DOHH2 (cell line): Measurements from ENCODE around the gene IGSF9B.

ENCODE experiments used
- H3F3A ChIP-seq: fragments of 200-600 bp; sonication (generic), shearing (Covaris generic); 2 replicates; pipeline ENCODE4 v1.6.0; 2016; ENCODE audit warnings: antibody characterized with exemption, mild to moderate bottlenecking; ENCODE audit not compliant: control insufficient read depth, insufficient read depth
- H3K27ac ChIP-seq: fragments of 200-600 bp; sonication (generic); 2 replicates; pipeline ENCODE4 v1.5.1; 2014; ENCODE audit warnings: low read depth, mild to moderate bottlenecking, low read length, moderate library complexity
- H3K27me3 ChIP-seq: fragments of 200-600 bp; sonication (generic); 2 replicates; pipeline ENCODE4 v1.6.1; 2014; ENCODE audit warnings: mild to moderate bottlenecking, low read length, mixed read lengths; ENCODE audit not compliant: control insufficient read depth
- H3K36me3 ChIP-seq: fragments of 200-600 bp; sonication (generic); 2 replicates; pipeline ENCODE4 v1.6.1; 2014; ENCODE audit warnings: mild to moderate bottlenecking, low read length, moderate library complexity, mixed read lengths; ENCODE audit not compliant: control insufficient read depth
- H3K4me1 ChIP-seq: fragments of 200-600 bp; sonication (generic); 2 replicates; pipeline ENCODE4 v1.6.1; 2014; ENCODE audit warnings: mild to moderate bottlenecking, low read length, mixed read lengths; ENCODE audit not compliant: control insufficient read depth
- H3K4me2 ChIP-seq: fragments of 200-600 bp; sonication (generic); 2 replicates; pipeline ENCODE4 v1.6.0; 2014; ENCODE audit warnings: mild to moderate bottlenecking, low read length, moderate library complexity
- H3K4me3 ChIP-seq: fragments of 200-600 bp; sonication (generic); 2 replicates; pipeline ENCODE4 v1.5.1; 2014; ENCODE audit warnings: mild to moderate bottlenecking, low read length, mixed read lengths
- H3K79me2 ChIP-seq: fragments of 200-600 bp; sonication (generic); 2 replicates; pipeline ENCODE4 v1.6.1; 2014; ENCODE audit warnings: mild to moderate bottlenecking, low read length, mixed read lengths; ENCODE audit not compliant: control insufficient read depth
- H3K9me2 ChIP-seq: fragments of 200-600 bp; sonication (generic); replicated peaks from 2 replicates; pipeline ENCODE4 v1.6.1; 2014; ENCODE audit warnings: mild to moderate bottlenecking, low read length, mixed read lengths; ENCODE audit not compliant: control insufficient read depth
- H3K9me3 ChIP-seq: fragments of 200-600 bp; sonication (generic); 2 replicates; pipeline ENCODE4 v1.6.1; 2014; ENCODE audit warnings: antibody characterized with exemption, low read length, mixed read lengths; ENCODE audit not compliant: control insufficient read depth, insufficient read depth
- H4K20me1 ChIP-seq: fragments of 200-600 bp; sonication (generic); 2 replicates; pipeline ENCODE4 v1.6.0; 2014; ENCODE audit warnings: low read depth, mild to moderate bottlenecking, antibody characterized with exemption, low read length, moderate library complexity; ENCODE audit not compliant: control insufficient read depth, insufficient read depth
- CTCF ChIP-seq: fragments of 200-600 bp; sonication (generic); IDR thresholded peaks from one replicate; pipeline ENCODE4 v1.5.1; 2014; ENCODE audit warnings: antibody characterized with exemption, mild to moderate bottlenecking, low read depth, low read length; ENCODE audit not compliant: poor library complexity, severe bottlenecking
- EZH2phosphoT487 ChIP-seq: fragments of 200-600 bp; sonication (generic); IDR thresholded peaks from 2 replicates; pipeline ENCODE4 v1.6.1; 2017; ENCODE audit warnings: borderline replicate concordance, mild to moderate bottlenecking, antibody characterized with exemption, low read length, moderate library complexity, mixed read lengths

IGSF9B gene

GRCh38 chr11:133907216-133907615, 49.6 kb downstream of the IGSF9B start:
- Histone ChIP-seq H3K9me2 (no peaks in the 10 kb centered on the region), H3K36me3 (no peaks in the 10 kb centered on the region), H3K4me2 (no peak overlapping the region), H3K27ac (no peak overlapping the region), H3K4me1 (no peaks in the 10 kb centered on the region), H3K27me3 (no peaks in the 10 kb centered on the region), H3K9me3 (no peaks in the 10 kb centered on the region; the same call in 1 of the 2 replicates), H3K4me3 (no peak overlapping the region), H4K20me1 (no peaks in the 10 kb centered on the region), H3K79me2 (no peaks in the 10 kb centered on the region), H3F3A (no peaks in the 10 kb centered on the region)
- TF ChIP-seq EZH2phosphoT487, result no peak
- no peak for TF ChIP-seq CTCF

- H3K36me3 ChIP-seq, result no peaks in the 10 kb centered on the region
- TF ChIP-seq CTCF, result no peak
- no peak overlapping the region for H3K27ac ChIP-seq
- H3F3A ChIP-seq, result no peaks in the 10 kb centered on the region
- no peaks in the 10 kb centered on the region for H3K9me2 ChIP-seq
- H3K27me3 ChIP-seq, result no peaks in the 10 kb centered on the region
- no peaks in the 10 kb centered on the region; the same call in 1 of the 2 replicates for H3K9me3 ChIP-seq
- no peak overlapping the region for H3K4me3 ChIP-seq
- no peaks in the 10 kb centered on the region for H4K20me1 ChIP-seq
- H3K79me2 ChIP-seq, result no peaks in the 10 kb centered on the region
- H3K4me1 ChIP-seq, result no peaks in the 10 kb centered on the region
- H3K4me2 ChIP-seq, result no peak overlapping the region
Measured at GRCh38 chr11:133906746-133907145, 50.0 kb downstream of the IGSF9B start.

- H3K9me3 ChIP-seq, result no peaks in the 10 kb centered on the region; the same call in 1 of the 2 replicates
- no peak overlapping the region for H3K27ac ChIP-seq
- H3F3A ChIP-seq, result no peaks in the 10 kb centered on the region
- no peaks in the 10 kb centered on the region for H3K27me3 ChIP-seq
- no peaks in the 10 kb centered on the region for H3K36me3 ChIP-seq
- no peak overlapping the region for H3K4me2 ChIP-seq
- H3K4me3 ChIP-seq, result no peak overlapping the region
- TF ChIP-seq CTCF (no peak), EZH2phosphoT487 (no peak)
- no peaks in the 10 kb centered on the region for H4K20me1 ChIP-seq
- H3K79me2 ChIP-seq, result no peaks in the 10 kb centered on the region
- no peaks in the 10 kb centered on the region for H3K4me1 ChIP-seq
- no peaks in the 10 kb centered on the region for H3K9me2 ChIP-seq
Measured at GRCh38 chr11:133906241-133906640, 50.5 kb downstream of the IGSF9B start.

- H3K36me3 ChIP-seq, result no peaks in the 10 kb centered on the region
- H3K4me2 ChIP-seq, result no peak overlapping the region
- TF ChIP-seq CTCF (no peak), EZH2phosphoT487 (no peak)
Measured at GRCh38 chr11:133905677-133906156, 51.1 kb downstream of the IGSF9B start.

More at GRCh38 chr11:133905677-133906156, 51.1 kb downstream of the IGSF9B start:
- Histone ChIP-seq H4K20me1 (no peaks in the 10 kb centered on the region), H3F3A (no peaks in the 10 kb centered on the region), H3K27me3 (no peaks in the 10 kb centered on the region), H3K9me2 (no peaks in the 10 kb centered on the region), H3K79me2 (no peaks in the 10 kb centered on the region), H3K4me1 (no peaks in the 10 kb centered on the region), H3K27ac (no peak overlapping the region), H3K9me3 (no peaks in the 10 kb centered on the region; the same call in 1 of the 2 replicates), H3K4me3 (no peak overlapping the region)
